ENCODE data around the gene SCAMP1.
"Not testable (repeated sequence)": the region's sequence is repeated elsewhere in the genome, so short reads cannot be mapped to it uniquely, and the experiment has no call there.

SCAMP1 gene

DNA sequence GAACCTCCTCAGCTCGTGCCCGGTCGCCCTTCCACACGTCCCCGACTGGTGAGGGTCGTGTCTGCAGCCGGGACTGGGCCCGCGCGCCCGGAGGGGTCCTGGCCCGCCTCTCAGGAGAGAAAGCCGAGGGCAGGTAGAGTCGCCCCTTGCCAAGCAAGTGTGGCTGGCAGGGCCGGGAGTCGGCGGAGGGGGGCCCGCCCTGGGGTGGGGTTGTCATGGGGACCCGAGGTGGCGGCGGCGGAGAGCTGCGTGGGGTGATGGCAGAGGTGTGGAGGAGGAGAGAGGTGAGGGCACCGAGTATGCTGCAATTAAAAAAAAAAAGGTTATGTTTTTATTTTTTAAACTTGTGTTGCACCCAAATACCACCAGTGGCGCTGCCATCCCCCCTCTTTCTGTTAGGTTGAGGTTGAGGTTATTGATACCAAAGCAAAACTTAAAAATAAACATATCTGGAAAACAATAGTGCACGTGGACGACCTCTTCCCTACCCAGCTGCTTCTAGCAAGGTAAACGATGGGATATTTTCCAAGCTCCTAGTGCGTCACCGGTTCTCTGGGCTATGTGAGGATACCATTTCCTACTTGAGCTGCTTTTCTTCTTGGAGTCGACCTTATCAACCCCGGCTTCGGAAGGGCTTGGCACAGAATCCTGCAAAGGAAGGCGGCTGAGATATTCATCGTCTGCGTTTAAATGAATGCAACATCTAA lies 660 bp downstream of the SCAMP1 start:
- DNase-seq (ENCODE audit: extremely low read depth in 1 of 2, low read depth in 1 of 2) = peak; percentile 40 to 55

DNA sequence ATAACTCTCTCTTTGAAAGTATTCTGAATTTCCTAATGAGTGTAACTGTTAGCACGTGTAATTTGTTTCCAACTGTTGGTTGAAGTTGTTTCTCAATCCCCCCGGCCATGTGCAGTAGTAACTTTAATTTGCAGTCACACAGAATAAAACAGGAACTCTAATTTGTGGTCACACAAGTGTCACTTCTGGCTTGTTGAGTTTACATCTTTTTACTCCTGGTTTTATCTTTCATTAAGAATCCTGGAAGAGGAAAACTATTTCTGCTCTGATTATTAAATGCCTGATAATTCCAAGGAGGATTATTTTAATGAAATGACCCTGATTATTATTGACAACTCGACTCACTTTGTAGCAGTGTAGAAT lies 1.2 kb downstream of the SCAMP1 start:
- DNase-seq (ENCODE audit: extremely low read depth in 1 of 2, low read depth in 1 of 2) = no peak

DNA sequence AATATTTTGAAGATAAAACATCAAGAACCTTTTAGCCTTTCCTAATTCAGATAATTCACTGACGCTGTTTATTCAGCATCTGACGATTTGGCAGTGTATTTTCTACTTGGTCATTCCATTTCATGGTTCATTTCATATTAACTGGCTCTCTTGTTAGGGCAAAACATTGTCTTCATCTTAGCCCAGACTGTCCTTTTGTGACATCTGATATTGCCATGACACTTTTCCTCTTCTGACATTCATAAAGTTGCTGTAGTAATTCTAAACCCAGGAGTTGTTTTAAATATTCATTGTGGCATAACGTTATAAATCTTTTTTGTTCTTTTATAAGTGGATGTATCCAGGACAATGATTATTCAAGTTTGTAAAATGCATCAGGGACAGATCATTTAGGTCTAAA lies 1.8 kb downstream of the SCAMP1 start:
- no peak for DNase-seq (ENCODE audit: extremely low read depth in 1 of 2, low read depth in 1 of 2)

- DNase-seq (ENCODE audit: extremely low read depth in 1 of 2, low read depth in 1 of 2) = no peak
These were observed 3.6 kb downstream of the SCAMP1 start for GRCh38 chr5:78364005-78364404.

DNA sequence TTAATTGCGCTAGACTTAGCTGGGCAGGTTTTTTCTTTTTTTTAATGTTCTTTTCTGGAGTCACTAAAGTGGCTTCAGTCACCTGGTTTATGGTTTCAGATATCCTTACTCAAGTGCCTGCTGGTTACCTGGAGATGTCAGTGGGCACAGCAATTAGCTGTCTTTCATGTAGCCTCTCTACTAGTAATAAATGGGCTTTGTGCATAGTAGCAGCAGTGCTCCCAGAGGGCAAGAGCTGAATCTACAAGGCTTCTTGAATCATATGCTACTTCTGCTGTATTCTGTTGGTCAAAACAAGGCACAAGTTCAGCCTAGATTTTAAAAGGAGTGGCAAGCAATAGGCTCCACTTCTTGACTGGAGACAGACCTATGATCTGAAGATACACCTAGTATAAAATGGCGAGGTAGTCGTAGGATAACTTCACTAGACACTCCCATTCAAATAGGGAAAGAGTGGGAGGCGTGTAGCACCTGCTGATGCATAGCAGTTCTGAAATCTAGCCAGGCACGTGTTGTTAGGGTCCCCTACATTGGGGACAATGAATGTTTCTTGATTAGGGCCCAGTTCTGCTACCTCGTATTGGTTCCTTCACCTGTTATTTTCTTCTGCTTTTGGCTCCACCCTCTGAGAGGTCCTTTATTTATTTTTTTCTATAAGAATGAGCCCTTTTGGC lies 7.0 kb downstream of the SCAMP1 start:
- no peak for DNase-seq (ENCODE audit: extremely low read depth in 1 of 2, low read depth in 1 of 2)

DNA sequence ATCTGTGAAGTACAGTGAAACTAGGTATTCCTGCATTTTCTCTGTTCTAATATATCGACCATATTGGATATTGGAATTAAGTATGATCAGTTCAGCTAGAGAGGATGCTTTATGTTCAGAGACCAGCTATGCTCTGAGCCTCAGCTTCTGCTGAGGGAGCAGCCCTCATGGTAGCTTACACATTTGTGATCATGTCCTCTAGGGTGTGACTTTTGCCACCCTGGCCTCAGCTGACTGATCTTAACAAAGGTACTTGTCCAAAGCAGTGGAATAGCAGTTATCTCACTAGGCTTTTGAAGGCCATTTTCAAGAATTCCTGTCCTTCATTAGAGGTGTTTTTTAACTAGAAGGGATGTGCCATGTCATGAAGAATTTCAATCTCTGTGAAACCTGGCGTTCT lies 9.3 kb downstream of the SCAMP1 start:
- DNase-seq (ENCODE audit: extremely low read depth in 1 of 2, low read depth in 1 of 2) = no peak

- DNase-seq (ENCODE audit: extremely low read depth in 1 of 2, low read depth in 1 of 2) = no peak
These were observed 12.8 kb downstream of the SCAMP1 start for GRCh38 chr5:78373231-78373630.

DNA sequence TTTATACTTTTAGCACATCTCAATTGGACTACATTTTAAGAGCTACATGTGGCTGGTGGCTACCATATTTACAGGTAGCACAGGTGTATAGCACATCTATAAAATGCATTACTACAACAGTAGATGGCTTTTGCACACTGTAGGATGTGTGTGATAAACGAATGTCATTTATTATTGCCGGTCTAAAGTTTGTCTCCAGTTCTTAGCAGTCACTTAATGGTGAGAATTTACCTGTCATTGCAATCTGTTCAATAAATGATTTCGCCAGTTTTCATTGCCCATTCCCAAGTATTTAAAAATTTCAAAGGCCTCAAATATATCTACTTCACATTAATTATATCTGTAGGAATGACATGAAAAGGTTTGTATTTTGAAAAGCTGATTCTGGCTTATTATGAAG lies 15.9 kb downstream of the SCAMP1 start:
- no peak for DNase-seq (ENCODE audit: extremely low read depth in 1 of 2, low read depth in 1 of 2)

GRCh38 chr5:78377056-78377717 lies 16.8 kb downstream of the SCAMP1 start:
- no peak for DNase-seq (ENCODE audit: extremely low read depth in 1 of 2, low read depth in 1 of 2)

DNA sequence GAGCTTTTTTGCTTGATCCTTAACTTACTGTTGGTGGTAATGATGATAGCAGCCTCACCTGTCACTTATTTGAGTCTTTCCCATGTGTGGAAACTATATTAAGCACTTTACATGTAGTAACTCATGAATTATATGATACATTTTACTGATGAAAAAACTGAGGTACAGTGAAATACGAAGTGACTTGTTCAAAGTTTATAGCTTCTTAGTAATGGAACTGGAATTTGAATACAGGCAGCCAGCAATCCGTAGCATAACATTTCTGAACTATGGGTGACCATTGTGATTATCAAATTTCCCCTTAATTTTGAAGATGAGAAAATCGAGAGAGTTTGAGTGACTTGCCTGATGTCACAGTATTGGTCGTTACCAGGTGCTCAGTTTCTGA lies 17.3 kb downstream of the SCAMP1 start:
- no peak for DNase-seq (ENCODE audit: extremely low read depth in 1 of 2, low read depth in 1 of 2)

GRCh38 chr5:78387468-78388153 lies 27.2 kb downstream of the SCAMP1 start:
- no peak for DNase-seq (ENCODE audit: extremely low read depth in 1 of 2, low read depth in 1 of 2)

- not testable (repeated sequence) for DNase-seq (ENCODE audit: extremely low read depth in 1 of 2, low read depth in 1 of 2)
These were observed 30.9 kb downstream of the SCAMP1 start for GRCh38 chr5:78391357-78391756.

- no peak for DNase-seq (ENCODE audit: extremely low read depth in 1 of 2, low read depth in 1 of 2)
These were observed 37.4 kb downstream of the SCAMP1 start for GRCh38 chr5:78397831-78398230.

DNA sequence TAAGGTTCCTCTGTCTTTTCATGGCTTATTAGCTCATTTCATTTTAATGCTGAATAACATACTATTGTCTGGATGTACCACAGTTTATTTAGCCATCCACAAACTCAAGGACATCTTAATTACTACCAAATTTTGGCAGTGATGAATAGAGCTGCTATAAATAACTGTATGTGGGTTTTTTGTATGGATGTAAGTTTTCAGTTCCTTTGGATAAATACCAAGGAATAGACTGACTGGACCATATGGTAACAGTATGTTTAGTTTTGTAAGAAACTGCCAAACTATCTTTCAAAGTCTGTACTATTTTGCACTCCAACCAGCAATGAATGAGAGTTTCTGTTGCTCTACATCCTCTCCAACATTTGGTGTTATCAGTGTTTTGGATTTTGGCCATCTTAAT lies 38.7 kb downstream of the SCAMP1 start:
- no peak for DNase-seq (ENCODE audit: extremely low read depth in 1 of 2, low read depth in 1 of 2)

DNA sequence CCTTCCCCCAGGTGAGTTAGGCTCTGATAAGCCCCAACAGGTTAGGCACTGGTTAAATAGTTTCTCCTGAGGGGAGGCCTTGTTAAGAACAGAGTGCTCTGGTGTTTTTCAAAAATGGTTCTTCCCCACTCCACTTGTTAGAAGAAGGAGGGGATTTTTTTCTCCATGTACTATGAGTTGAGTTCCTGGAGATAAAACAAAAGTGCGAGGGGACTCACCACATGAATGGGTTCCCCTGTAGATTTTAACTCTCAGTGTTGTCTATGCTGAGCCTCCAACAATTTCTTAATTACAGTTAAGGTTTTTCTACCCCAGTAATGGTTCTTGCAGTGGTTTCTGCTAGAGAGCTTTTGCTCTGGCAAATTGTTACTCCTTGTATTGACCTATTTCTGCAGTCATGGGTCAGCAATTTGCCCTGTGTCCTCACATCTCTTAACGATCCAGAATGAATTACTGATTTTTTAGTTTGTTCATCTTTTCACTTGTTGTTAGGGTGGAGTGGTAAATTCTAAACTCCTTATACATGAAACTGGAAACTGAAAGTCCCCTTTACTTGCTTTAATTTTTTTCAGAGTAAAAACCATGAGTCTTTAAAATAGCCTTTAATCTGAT lies 44.4 kb downstream of the SCAMP1 start:
- no peak for DNase-seq (ENCODE audit: extremely low read depth in 1 of 2, low read depth in 1 of 2)

- no peak for DNase-seq (ENCODE audit: extremely low read depth in 1 of 2, low read depth in 1 of 2)
These were observed 45.7 kb downstream of the SCAMP1 start for GRCh38 chr5:78405829-78406750.

GRCh38 chr5:78407458-78407857 lies 47.0 kb downstream of the SCAMP1 start:
- DNase-seq (ENCODE audit: extremely low read depth in 1 of 2, low read depth in 1 of 2) = no peak

- DNase-seq (ENCODE audit: extremely low read depth in 1 of 2, low read depth in 1 of 2) = no peak
These were observed 51.2 kb downstream of the SCAMP1 start for GRCh38 chr5:78411586-78411985.

- DNase-seq (ENCODE audit: extremely low read depth in 1 of 2, low read depth in 1 of 2) = no peak
These were observed 56.4 kb downstream of the SCAMP1 start for GRCh38 chr5:78416677-78417425.

All from activated CD8-positive, alpha-beta memory T cell treated with anti-CD3 and anti-CD28 coated beads for 1 hour (primary cell).